Spleen (tissue), 11 donors: ENCODE data around the gene DEDD. TPM values are rescaled to one million over a fixed set of nuclear protein-coding genes. Genes with fewer than 3 reads are reported as not detected.
A peak's percentile ranks its signal among the peaks of the same experiment; 100 is the strongest.

ENCODE experiments used
- DNase-seq: peaks from one replicate; pipeline ENCODE4 v3.0.0-alpha.2; 2020
- H3K27ac ChIP-seq, 8 donors: fragments of 200-600 bp; sonication (generic) in 7 of 8; 1 replicate in 4 of 8; 2 replicates in 4 of 8; pipeline versions ENCODE4 v1.5.0 to v1.8.0; 2016 to 2021; ENCODE audit warnings: inconsistent platforms in 4 of 8, mild to moderate bottlenecking in 4 of 8, moderate library complexity in 1 of 8
- H3K27me3 ChIP-seq, 7 donors: fragments of 200-600 bp; sonication (generic) in 6 of 7; replicated peaks in 1 of 7; 1 replicate in 4 of 7; 2 replicates in 3 of 7; pipeline versions ENCODE4 v1.5.0 to v1.8.0; 2016 to 2021; ENCODE audit warnings: inconsistent platforms in 3 of 7, mild to moderate bottlenecking in 1 of 7
- H3K36me3 ChIP-seq, 6 donors: fragments of 200-600 bp; sonication (generic) in 5 of 6; 1 replicate in 4 of 6; 2 replicates in 2 of 6; pipeline versions ENCODE4 v1.5.0 to v1.8.0; 2016 to 2021; ENCODE audit warnings: inconsistent platforms in 2 of 6
- H3K4me1 ChIP-seq, 6 donors: fragments of 200-600 bp; sonication (generic) in 5 of 6; 1 replicate in 3 of 6; 2 replicates in 3 of 6; pipeline versions ENCODE4 v1.5.0 to v1.8.0; 2016 to 2021; ENCODE audit warnings: inconsistent platforms in 3 of 6
- H3K4me3 ChIP-seq, 8 donors: fragments of 200-600 bp; sonication (generic) in 7 of 8; 1 replicate in 4 of 8; 2 replicates in 4 of 8; pipeline versions ENCODE4 v1.5.0 to v1.8.0; 2016 to 2021; ENCODE audit warnings: inconsistent platforms in 4 of 8, mild to moderate bottlenecking in 4 of 8, moderate library complexity in 2 of 8
- H3K9me3 ChIP-seq, 8 donors: fragments of 200-600 bp; sonication (generic) in 7 of 8; 1 replicate in 4 of 8; 2 replicates in 4 of 8; pipeline versions ENCODE4 v1.5.0 to v1.8.0; 2016 to 2021; ENCODE audit warnings: inconsistent platforms in 4 of 8
- CTCF ChIP-seq, 11 experiments: fragments of 200-600 bp in 7 of 11; fragments of 450-650 bp in 4 of 11; sonication (generic) in 4 of 11; IDR thresholded peaks in 8 of 11; conservative IDR thresholded peaks in 3 of 11; 1 replicate in 7 of 11; 2 replicates in 4 of 11; pipeline versions ENCODE4 v1.4.0 to v1.8.0; 2016 to 2021; ENCODE audit warnings: antibody characterized with exemption in 11 of 11, inconsistent platforms in 4 of 11, mild to moderate bottlenecking in 1 of 11
- POLR2A ChIP-seq, 3 donors: fragments of 450-650 bp; IDR thresholded peaks; one replicate each; pipeline ENCODE4 v1.5.1; 2017; ENCODE audit warnings: antibody characterized with exemption in 3 of 3, mild to moderate bottlenecking in 1 of 3
- POLR2AphosphoS5 ChIP-seq, 3 donors: sonication (generic); formaldehyde crosslinking; IDR thresholded peaks; one replicate each; pipeline ENCODE4 v1.5.1; 2017; ENCODE audit warnings: antibody characterized with exemption in 3 of 3
- WGBS, 5 donors: extraction: QIAGEN DNeasy Blood & Tissue Kit in 3 of 5; methylation state at CpG; one replicate each; pipeline versions ENCODE4 v1.1.5 to v1.1.7; 2013 to 2018; 5-methylcytosine and 5-hydroxymethylcytosine counted together
- intact Hi-C: fragments of 100-400 bp; cut with DNase I; formaldehyde crosslinking; loops from one replicate; pipeline ENCODE4 v1.15.0; 2023; ENCODE audit warnings: low total_unique reads
- polyA plus RNA-seq, 3 donors: library from polyadenylated mRNA; stranded (reverse); fragments of 200-250 nt; gene quantifications; one replicate each; pipeline ENCODE4 v1.2.1, GENCODE V29; 2013
- total RNA-seq, 7 donors: library from RNA; depleted of rRNA in 3 of 7; stranded (reverse); fragments of >200 nt in 3 of 7; fragmentation: NEBNext Ultra II Directional in 4 of 7; extraction: Animal tissue kit (Norgen Biotek cat#: 25700) in 4 of 7; gene quantifications; one replicate each; pipeline versions ENCODE4 v1.1.0 to v1.2.1, GENCODE V29; 2016 to 2021
- donor health status: healthy with polysubstance abuse.
- donor health status: DM: no; HTN: no; CAD: no; lungs with moderate emphysema.
- donor health status: DM: no; HTN: no; CAD: no.
- donor health status: Bipolar disorder and iron deficiency.
- donor health status: healthy.
- donor health status: DM: no; HTN: no; CAD: no.
- donor health status: DM: yes; HTN: yes; CAD: no.

DEDD gene
- total and polyA plus RNA-seq, 10 donors = 15.9 to 49.1 (median 37.6) TPM

GRCh38 chr1:161131523-161132409 is 701 bp downstream of the DEDD start:
- H3K27ac ChIP-seq = peak overlapping the region; percentile 95 to 99 (median 97)
- intact Hi-C loops = no loop called here
- peak; percentile 42 for DNase-seq
- peaks cover 2 to 43% (median 25%) of the 10 kb centered on the region in 6 donors for H3K36me3 ChIP-seq
- H3K4me1 ChIP-seq = peaks cover 40 to 92% (median 63%) of the 10 kb centered on the region in 6 donors
- H3K27me3 ChIP-seq = no peaks in the 10 kb centered on the region
- no peaks in the 10 kb centered on the region for H3K9me3 ChIP-seq
- TF ChIP-seq POLR2AphosphoS5 (IDR thresholded peaks at IDR 0.05) (no peak), POLR2A (IDR thresholded peaks at IDR 0.05) (no peak), CTCF (IDR thresholded peaks at IDR 0.05 in 8 of 11, conservative IDR thresholded peaks at IDR 0.05 in 3 of 11) (no peak)
- WGBS, 5 donors = 5 to 7% (median 6%) methylated on average over 22 of the region's 22 CpGs
- peak overlapping the region; percentile 55 to 85 (median 66) for H3K4me3 ChIP-seq

GRCh38 chr1:161130266-161130665 is 2.2 kb downstream of the DEDD start:
- no peaks in the 10 kb centered on the region for H3K27me3 ChIP-seq
- no peaks in the 10 kb centered on the region for H3K9me3 ChIP-seq
- 41 to 66% (median 63%) methylated on average over 1 of the region's 1 CpG for WGBS, 5 donors
- intact Hi-C loops = no loop called here
- H3K4me1 ChIP-seq = peaks cover 40 to 92% (median 67%) of the 10 kb centered on the region in 6 donors
- H3K4me3 ChIP-seq = no peak overlapping the region
- no peak for DNase-seq
- TF ChIP-seq CTCF (IDR thresholded peaks at IDR 0.05 in 8 of 11, conservative IDR thresholded peaks at IDR 0.05 in 3 of 11) (no peak), POLR2AphosphoS5 (IDR thresholded peaks at IDR 0.05) (no peak), POLR2A (IDR thresholded peaks at IDR 0.05) (no peak)
- peak overlapping the region in 5 of 8 donors; percentile 2 to 99 (median 97) for H3K27ac ChIP-seq
- peaks cover 2 to 58% (median 34%) of the 10 kb centered on the region in 6 donors for H3K36me3 ChIP-seq

GRCh38 chr1:161128591-161129420 is 3.7 kb downstream of the DEDD start:
- Histone ChIP-seq H3K9me3 (no peaks in the 10 kb centered on the region), H3K36me3 (peaks cover 2 to 69% (median 47%) of the 10 kb centered on the region in 6 donors), H3K4me3 (no peak overlapping the region), H3K27me3 (no peaks in the 10 kb centered on the region), H3K27ac (peak overlapping the region in 3 of 8 donors; percentile 1 to 99 (median 98)), H3K4me1 (peaks cover 37 to 92% (median 55%) of the 10 kb centered on the region in 6 donors)
- TF ChIP-seq POLR2AphosphoS5 (IDR thresholded peaks at IDR 0.05) (no peak), CTCF (IDR thresholded peaks at IDR 0.05 in 8 of 11, conservative IDR thresholded peaks at IDR 0.05 in 3 of 11) (no peak), POLR2A (IDR thresholded peaks at IDR 0.05) (no peak)
- WGBS, 5 donors = 87 to 98% (median 94%) methylated on average over 4 of the region's 4 CpGs
- intact Hi-C loops = no loop called here
- DNase-seq = peak; percentile 1
